Kidney glomerular epithelial cell (primary cell): ENCODE data around the gene CEP290.
"Not testable (repeated sequence)": the region's sequence is repeated elsewhere in the genome, so short reads cannot be mapped to it uniquely, and the experiment has no call there.

Source experiments
- DNase-seq: peaks from one replicate; lab custom pipeline; 2025; lab: John Stamatoyannopoulos, UW

Gene CEP290

GRCh38 chr12:88141425-88141773 lies 489 bp downstream of the CEP290 start:
- DNase-seq: no peak

- DNase-seq: not testable (repeated sequence)
Observed at GRCh38 chr12:88139711-88140110, 2.2 kb downstream of the CEP290 start.

GRCh38 chr12:88133181-88133580 lies 8.7 kb downstream of the CEP290 start:
- DNase-seq: not testable (repeated sequence)

- DNase-seq: no peak
Observed at GRCh38 chr12:88132392-88132791, 9.5 kb downstream of the CEP290 start.

GRCh38 chr12:88127855-88128254 lies 14.0 kb downstream of the CEP290 start:
- no peak for DNase-seq

- DNase-seq: no peak
Observed at GRCh38 chr12:88127099-88127498, 14.8 kb downstream of the CEP290 start.

GRCh38 chr12:88122666-88123065 lies 19.2 kb downstream of the CEP290 start:
- no peak for DNase-seq

GRCh38 chr12:88113871-88114270 lies 28.0 kb downstream of the CEP290 start:
- DNase-seq: no peak

GRCh38 chr12:88111074-88111652 lies 30.7 kb downstream of the CEP290 start:
- peak; percentile 45 for DNase-seq

- DNase-seq: no peak
Observed at GRCh38 chr12:88108021-88108420, 33.9 kb downstream of the CEP290 start.

- DNase-seq: no peak
Observed at GRCh38 chr12:88093573-88093972, 48.3 kb downstream of the CEP290 start.

GRCh38 chr12:88092771-88093170 lies 49.1 kb downstream of the CEP290 start:
- DNase-seq: no peak

GRCh38 chr12:88084210-88084609 lies 57.7 kb downstream of the CEP290 start:
- DNase-seq: no peak

- no peak for DNase-seq
Observed at GRCh38 chr12:88083634-88084033, 58.3 kb downstream of the CEP290 start.

- no peak for DNase-seq
Observed at GRCh38 chr12:88081247-88081646, 60.6 kb downstream of the CEP290 start.

GRCh38 chr12:88067301-88067700 lies 74.6 kb downstream of the CEP290 start:
- no peak for DNase-seq

GRCh38 chr12:88063375-88063774 lies 78.5 kb downstream of the CEP290 start:
- no peak for DNase-seq

GRCh38 chr12:88062474-88062873 lies 79.4 kb downstream of the CEP290 start:
- no peak for DNase-seq

GRCh38 chr12:88058719-88059077 lies 83.2 kb downstream of the CEP290 start:
- no peak for DNase-seq

- no peak for DNase-seq
Observed at GRCh38 chr12:88057994-88058718, 83.7 kb downstream of the CEP290 start.

GRCh38 chr12:88056571-88056970 lies 85.3 kb downstream of the CEP290 start:
- DNase-seq: no peak

GRCh38 chr12:88052686-88053085 lies 89.2 kb downstream of the CEP290 start:
- peak; percentile 29 for DNase-seq

GRCh38 chr12:88044035-88044434 lies 97.9 kb downstream of the CEP290 start:
- no peak for DNase-seq

- no peak for DNase-seq
Observed at GRCh38 chr12:88037770-88038169, 104.1 kb downstream of the CEP290 start.
